NCI-H748 (cell line): ENCODE data around the gene ZFYVE27.

Experiments
- DNase-seq: peaks from one replicate; lab custom pipeline; 2025; ENCODE audit not compliant: unreplicated experiment; lab: John Stamatoyannopoulos, UW

Gene ZFYVE27

DNA sequence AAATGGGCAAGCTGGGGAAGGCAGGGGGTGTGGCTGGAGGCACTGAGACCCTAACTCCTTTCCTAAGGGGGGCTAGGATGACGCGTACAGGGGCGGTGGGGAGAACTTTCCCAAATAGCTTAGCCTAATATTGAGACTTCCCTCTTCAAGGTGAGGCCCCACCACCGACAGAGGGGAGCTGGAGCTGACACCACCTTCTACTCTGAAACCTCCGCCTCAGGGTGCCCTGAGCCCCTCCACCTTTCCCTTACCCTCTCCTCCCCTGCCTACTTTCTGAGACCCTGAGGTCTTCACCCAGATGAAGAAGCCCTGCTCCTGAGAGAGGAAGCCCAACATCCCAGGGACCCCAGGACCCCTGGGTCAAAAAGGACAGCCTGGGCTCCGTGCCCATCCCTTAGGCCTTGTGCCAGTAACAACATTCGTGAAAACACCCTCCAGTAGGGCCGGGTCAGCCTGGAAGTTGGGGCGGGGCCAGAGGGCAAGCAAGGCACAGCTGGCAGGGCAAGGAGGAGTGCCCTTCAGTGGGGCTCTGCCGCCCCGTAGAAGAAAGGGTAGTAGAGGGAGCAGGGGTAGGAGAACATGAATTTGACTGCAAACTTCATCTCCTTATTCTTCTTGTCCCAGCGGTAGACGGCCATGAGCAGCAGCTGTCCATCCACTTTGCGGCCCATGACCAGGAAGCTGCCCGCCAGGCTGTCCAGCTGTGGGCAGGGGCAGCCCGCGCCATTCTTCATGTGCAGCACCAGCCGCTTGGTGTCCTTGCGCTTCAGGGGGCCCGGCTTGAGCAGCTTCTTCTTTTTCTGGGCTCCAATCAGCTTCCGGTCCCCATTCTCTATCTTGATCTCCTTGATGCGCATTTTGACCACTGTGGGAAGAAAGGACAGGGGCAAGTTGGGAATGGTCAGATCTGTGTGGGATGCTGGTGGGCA, 30.3 kb downstream of the ZFYVE27 start:
- DNase-seq = no peak

DNA sequence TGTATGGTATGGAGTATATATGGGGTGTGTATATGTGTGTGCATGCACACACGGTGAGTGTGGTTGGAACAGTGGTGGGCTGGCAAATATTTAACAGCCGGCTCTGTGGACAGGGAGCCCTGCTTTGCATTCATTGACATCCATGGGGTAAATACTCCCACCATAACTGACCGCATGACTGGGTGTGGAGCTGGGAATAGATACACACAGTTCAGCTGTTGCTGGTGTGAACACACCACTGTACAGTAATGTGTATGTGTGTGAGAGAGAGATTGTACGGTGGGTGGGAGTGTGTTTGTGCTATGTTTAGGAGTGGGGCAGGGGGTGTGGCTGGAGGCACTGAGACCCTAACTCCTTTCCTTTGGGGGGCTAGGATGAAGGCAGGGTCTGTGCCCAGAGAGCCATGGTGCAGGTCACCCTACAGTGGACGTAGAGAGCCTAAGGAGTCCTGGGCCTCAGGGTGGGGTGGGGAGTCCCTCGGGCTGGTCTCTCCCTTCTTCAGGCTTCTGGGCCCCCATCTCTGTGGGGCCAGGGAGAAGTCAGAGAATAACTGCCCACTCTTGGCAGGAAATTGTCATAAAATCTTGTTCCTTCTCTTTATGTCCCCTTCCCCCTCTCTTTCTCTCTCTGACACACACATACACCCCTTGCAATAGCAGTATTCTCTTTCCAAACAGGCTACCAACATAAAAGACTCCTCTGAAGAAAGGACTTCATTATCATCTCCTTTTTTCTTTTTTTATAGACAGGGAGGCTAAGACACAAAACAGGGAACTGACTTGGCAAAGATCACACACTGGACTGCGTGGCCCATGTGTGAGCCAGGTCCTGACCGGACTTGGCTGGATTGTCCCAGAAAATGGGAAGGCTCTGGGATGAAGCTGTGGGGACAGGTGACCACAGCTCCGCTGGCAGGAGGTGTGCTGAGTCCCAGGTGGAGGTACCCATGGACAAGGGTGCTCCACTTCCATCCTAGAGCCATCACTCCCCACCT, 31.7 kb downstream of the ZFYVE27 start:
- DNase-seq = no peak

DNA sequence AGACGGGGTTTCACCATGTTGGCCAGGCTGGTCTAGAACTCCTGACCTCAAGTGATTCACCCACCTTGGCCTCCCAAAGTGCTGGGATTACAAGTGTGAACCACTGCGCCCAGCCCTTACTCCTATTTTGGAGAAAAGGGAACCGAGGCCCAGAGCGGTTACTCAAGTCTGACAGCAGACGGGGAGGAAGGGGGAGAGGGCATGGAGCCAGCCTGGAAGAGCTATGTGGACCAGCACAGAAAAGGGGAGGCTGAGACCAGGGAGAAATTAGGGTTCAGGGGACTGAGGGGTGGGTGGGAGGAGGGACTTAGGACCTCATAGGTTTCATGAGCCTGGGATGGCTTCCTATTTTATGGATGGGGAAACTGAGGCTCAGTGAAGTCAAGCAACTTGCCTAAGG, 33.3 kb downstream of the ZFYVE27 start:
- DNase-seq = no peak

DNA sequence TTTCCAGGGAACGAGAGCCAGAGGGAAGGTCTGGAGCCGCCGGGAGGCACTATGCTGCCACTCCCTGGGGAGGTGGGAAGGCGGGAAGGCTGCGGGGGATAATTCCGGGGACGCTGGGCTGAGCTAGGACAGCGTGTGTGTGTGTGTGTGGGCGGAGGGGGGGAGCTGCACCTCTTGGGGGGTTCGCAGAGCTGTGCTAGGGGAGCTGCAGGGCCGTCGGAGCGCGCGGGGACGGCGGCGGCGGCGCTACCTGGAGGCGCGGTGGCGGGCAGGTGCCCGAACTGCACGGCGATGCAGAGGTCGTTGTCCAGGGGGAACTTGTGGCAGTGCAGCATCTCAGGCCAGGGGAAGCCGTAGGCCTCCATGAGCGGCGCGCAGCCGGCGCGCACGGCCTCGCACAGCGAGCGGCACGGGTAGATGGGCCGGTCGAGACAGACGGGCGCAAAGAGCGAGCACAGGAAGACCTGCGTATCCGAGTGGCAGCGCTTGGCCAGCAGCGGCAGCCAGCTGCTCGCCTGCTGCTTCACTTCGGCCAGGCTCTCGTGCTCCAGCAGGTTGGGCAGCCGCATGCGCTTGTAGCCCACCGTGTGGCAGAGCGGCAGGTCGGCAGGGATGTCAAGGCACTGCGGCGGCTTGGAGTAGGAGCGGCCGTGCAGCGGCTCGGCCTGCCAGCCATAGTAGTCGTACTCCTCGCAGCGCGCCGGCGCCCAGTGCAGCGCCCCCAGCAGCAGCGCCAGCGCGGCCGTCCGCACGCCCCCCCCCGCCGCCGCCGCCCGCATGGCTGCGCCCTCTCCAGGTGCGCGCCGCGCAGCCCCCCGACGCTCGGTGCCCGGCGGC, 34.3 kb downstream of the ZFYVE27 start:
- DNase-seq = peak; percentile 62

DNA sequence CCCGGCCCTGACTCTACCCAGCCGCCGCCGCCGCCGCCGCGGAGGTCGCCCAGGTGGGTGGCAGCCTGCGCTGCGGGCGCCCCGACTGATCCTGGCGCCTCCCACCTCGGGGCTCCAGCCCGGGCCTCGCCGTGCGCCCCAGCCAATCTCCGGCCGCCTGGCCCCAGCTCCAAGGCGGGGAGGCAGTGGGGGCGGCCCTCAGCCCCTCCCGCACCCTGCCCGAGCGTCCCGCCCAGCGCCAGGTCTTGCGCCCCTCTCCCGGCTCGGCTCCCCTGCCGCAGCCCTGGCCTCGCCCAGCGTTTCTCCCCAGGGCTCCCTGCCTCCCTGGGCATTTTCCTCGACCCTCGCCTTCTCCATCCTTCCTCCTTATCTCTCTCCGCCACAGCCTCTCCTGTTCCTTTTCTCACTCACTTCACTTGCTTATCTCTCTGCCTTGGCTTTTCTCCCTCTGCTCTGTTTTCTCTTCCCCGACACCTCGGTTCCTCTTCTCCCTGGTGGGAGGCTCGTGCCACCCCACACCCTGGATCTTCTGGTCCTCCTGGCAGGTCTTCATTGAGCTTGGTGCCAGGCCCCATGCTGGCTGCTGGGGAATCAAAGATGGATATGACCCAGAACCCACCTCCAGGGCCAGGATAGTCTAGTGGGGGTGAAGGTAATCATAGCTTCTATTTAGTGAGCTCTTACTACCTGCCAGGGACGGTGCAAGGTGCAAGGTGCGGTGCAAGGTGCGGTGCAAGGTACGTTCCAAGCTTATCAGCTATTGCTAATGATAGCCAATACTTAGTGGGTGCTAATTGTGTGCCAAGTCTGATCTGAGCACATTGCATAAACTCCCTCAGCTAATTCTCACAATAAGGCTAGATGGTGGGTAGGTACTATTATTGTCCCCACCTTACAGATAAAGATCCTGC, 35.2 kb downstream of the ZFYVE27 start, which contains the start of gene SFRP5:
Gene SFRP5 (minus strand): TSS at position 87 of the 911 bp plus-strand sequence. CDS start 166 bp downstream, outside the sequence.
- DNase-seq = no peak

DNA sequence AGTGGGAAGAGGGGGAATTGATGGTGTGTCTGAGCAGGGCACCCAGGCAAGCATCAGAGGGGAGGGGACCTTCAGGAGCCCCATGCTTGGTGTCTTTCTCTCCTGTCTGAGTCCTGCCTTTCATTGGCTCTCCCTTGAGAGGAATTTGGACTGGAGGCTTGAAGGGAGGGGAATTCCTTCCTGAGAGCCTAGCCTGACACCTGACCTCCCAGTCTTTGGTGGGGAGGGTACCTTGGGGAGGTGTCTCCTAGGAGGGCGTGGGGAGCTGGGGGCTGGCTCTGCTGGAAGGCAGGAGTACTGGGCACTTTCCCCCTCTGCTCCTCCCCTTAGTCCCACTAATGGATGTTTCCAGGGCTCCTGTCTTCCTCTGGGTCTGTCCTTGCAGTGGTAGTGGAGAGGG, 36.2 kb downstream of the ZFYVE27 start:
- DNase-seq = no peak

DNA sequence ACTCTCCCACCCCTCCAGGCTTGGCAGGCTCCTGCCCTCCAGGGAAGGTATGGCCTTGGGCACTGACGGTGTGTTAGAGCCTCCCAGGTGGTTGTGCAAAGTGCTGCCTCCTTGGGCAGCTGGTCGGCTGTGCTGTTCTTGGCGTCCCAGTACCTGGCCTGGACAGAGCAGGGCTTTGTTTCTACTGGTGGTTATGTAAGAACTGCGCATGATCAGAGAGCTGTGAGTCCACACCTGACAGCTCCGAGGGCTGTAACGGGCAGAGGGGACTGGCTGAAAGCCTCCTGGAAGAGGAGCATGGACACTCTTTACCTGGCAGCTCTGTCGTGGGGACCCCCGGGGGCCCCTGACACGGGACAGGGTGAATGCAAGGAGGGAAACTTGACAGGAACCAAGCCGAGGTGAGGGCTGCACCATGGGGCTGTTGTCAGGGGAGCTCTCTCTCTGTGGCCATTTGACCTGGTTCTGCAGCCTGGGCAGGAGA, 37.9 kb downstream of the ZFYVE27 start:
- DNase-seq = no peak

DNA sequence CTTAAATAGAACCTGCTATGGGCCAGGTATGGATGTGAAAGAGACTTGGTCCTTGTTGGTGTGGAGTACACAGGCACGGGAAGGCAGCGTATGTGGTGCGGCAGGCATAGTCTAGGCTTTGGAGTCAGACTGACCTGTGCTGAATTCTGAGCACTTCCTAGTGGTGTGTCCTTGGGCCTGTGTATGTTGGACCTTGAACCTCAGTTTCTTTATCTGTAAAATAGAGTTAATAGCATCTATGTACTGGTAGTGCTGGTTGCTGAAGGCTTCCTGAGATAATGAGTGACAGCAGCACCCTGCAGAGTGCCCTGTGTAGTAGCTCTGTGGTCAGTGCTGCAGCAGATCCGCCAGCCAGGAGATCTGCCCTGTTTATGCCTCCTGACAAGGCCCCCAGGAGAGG, 40.2 kb downstream of the ZFYVE27 start:
- no peak for DNase-seq

DNA sequence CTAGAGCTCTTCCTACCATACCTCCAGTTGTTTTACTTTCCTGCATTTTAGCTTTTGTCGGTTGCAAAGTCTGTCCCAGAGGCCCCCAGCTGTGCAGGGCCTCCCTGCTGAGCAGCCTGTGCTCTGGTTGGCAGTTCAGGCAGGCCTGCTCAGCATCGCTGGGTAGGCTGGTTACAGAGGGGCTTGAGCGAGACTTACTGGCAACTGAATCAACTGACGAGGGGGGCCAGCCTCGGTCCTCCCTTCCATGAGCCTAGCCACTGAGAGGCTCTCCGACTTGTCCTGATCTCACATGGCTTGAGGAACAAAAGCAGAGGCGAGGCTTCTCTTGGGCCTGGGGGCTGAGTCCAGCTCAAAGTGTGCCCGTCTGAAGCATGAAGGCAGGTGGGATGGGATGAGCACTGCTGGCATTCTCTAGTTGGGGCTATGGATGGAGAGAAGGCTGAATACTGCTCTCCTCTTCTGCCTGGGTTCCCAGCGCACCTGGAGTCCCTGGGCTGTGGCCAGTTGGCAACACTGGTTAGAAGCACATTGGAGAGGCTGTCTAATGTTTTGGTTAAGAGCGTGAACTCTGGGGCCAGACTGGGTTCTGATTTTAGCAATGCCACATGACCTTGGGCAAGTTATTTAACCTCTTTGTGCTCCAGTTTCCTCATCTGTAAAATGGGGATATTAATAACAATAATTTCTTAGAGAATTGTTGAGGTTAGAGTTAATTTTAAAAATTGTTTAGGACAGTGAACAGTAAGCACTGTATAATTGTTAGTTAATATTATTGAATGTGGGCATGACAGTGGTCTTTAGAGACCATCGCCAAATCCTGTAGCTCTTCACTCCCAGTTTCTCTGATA, 41.7 kb downstream of the ZFYVE27 start:
- no peak for DNase-seq

DNA sequence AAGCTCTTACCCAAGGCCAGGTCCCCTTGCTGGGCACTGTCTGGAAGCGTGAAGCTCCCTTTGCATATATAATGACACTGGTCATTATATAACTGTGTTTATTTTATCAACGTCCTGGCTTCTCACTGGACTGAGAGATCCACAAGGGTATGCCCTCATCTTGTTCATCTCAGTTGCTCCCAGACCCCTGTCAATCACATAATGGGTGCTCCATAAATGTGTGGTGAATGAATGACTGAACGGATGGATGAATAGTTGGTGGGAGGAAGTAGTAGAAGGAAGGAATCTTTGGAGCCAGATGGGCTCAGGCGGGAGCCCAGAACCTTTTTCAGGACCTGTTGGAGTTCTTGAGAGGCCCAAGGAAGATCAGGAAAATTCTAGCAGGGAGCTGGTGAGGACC, 42.6 kb downstream of the ZFYVE27 start:
- no peak for DNase-seq

DNA sequence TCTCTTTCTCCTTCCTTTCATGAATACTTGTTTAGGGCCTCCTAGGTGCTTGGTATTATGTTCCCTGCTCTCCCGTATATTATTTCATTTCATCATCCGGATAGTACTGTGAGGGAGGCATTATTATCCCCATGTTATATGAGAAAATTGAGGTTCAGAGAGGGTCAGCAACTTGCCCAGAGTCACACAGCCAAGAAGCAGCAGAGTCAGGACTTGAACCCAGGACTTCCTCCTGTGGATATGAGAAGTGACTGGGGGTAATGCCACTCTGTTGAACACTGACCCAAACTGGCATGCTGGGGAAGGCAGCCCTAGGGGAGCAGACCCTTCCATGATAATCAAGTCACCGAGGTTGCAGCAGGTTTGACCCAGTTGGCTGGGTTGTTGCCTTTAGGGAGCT, 43.0 kb downstream of the ZFYVE27 start:
- no peak for DNase-seq

DNA sequence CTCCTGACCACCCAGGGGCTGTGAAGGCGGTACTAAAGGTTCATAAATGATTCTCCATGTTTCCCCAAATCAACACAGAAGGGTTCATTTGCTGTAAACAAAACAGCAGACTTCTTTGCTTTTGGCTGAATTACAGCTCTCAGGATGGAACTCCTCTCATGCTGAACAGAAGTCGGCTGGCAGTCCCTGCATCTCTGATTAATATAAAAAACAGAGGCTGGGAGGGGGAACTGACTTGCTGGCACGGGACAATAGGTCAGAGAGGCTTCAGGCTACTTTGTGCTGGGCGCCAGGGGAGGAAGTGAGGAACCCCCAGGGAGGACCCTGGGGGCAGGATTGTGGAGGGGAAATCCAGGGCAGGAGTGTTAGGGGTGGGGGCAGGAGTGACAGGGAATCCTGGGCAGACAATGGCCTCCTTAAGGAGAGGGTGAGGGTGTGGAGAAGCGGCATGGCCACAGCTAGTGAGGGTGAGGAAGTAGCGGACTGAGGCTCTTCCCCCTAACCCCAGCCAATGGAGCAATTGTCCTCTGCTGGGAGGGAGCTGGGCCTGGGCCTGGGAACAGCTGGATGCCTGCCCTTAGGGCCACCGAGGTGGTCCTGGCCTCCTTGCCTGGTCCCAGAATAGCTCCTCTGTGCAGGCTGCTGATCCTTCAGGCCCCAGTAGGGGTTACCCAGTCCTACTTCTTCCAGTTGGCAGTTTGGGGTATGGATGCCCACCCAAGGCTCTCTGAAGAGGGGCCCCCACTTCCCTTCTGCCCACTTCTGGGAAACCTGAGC, 44.1 kb downstream of the ZFYVE27 start:
- no peak for DNase-seq

DNA sequence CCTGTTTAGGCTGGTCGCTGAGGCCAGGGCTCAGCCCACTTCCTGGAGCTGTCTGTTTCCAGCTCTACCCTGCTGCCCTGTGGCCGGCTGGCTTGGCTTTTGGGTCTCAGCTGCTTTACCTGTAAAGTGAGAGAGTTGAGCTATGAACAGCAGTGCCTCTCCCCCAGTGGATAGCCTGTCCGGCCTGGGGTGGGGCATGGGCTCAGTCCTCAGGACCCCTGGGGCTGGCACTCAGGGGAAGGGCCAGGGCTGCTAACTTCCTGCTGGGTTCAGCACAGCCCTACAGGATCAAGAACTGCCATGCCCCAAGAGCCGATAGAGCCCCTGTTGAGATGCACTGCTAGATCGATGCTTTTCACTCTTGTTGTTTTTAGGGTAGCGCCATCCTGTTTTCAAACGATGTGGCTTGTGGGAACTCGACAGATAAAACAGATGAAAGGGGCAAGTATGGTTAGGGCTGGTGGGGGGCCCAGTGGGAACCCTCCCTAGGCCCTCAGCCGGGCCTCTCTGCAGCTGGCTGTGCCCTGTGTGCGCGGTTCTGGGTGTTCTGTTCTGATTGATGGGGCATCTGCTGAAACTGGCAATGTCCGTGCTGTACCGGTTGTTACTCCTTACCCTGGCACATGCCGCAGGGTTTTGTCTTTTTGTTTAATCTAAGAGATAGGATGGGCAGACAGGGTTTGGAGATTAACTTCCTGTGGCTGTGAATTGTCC, 44.8 kb downstream of the ZFYVE27 start:
- DNase-seq = no peak

DNA sequence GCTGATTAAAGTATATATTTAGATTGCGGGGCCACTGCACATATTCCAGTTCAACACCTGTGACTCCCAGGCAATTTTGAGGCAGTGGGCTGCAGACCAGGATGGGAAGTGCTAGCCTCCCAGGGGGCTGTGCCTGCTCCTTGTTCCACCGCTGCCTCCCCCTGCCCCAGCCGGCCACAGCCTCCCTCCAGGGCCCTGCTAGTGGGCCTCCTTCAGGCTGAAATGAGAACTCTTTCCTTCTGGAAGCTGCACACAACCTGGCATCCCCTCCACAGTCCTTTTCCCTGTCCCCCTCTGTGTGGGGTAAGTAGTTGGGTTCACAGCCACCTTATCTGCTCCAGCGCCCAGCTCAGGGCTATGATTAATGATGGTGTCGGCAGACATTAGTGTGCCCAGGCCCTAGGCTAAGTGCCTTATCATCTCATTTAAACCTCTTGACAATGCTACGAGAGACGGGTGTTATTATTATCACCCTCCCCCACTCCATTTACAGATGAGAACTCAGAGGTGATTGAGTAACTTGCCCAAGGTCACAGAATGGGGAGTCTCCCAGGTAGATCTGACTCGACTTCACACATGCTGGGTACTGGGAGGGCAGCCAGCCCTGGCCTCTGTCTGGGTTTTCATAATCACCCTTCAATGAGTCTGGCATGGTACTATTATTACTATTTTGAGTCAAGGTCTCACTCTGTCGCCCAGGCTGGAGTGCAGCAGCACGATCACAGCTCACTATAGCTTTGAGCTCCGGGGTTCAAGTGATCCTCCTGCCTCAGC, 45.7 kb downstream of the ZFYVE27 start:
- no peak for DNase-seq

DNA sequence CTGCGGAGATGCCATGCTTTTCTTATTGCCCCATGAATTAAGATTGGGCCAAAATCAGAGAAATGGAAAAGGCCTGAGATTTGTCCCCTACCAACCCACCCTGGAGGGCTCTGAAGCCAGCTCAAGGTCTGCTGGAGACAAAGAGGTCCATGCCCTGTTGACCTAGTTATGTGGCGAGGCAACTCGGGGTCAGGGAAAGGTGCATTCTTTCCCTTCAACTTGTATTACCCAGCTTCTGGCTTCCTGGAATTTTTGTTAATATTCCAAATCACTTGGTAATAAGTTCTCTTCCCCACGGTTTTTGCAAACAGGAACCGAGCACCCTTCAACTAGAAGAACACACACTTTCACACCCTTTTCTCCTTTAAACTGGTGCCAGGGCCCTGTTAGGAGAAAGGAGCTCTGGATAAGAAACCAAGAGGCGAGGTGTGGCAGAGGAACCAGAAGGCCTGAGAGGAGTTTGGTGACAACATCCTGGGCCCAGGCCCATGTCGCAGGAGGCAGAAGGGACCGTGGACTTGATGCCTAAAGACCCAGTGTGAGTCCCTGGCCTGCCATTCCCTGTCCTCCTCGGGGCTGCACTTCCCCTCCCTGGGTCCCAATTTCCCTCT, 47.4 kb downstream of the ZFYVE27 start:
- no peak for DNase-seq

DNA sequence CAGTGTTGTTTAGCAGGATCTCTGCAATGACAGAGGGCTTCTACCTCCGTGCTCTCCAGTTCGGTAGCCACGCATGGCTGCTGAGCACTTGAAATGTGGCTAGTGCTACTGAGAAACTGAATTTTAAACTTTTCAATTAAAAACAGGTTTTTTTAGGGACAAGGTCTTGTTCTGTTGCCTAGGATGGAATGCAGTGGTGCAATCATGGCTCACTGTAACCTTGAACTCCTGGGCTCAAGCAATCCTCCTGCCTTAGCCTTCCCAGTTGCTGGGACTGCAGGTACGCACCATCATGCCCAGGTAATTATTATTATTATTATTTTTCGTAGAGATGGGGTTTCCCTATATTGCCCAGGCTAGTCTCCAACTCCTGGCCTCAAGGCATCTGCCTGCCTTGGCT, 48.3 kb downstream of the ZFYVE27 start:
- peak; percentile 11 for DNase-seq
